ENCODE data around the gene HAUS8.

Gene HAUS8

DNA sequence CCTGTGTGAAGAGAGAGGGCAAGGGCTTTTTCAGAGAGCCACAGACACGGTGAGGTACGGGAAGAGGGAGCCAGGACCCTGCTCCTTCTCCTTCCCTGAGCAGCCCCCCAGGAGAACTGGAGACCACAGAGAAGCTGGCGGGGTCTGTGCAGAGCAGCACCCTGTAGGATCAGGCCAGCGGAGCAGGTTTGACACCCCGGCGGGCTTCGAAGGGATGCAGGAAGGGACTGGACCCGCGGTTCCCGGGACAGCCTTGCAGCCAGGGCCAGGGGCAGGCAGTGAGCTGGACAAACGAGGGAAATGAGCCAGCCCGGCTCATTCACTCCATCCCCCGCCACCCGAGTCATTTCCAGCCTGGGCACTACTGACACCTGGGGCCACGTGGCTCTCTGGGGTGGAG, 70.9 kb downstream of the HAUS8 start:
- Histone ChIP-seq H3K4me1 (no peaks in the 10 kb centered on the region), H3K36me3 (peaks cover 0 to 3% (median 0%) of the 10 kb centered on the region in 3 donors), H3K9me3 (peaks cover 0 to under 1% (median 0%) of the 10 kb centered on the region in 3 donors), H3K27ac (no peak overlapping the region), H3K4me3 (no peak overlapping the region), H3K27me3 (peaks cover 0 to 22% of the 10 kb centered on the region in 2 donors)
- TF ChIP-seq, protein P1, sequence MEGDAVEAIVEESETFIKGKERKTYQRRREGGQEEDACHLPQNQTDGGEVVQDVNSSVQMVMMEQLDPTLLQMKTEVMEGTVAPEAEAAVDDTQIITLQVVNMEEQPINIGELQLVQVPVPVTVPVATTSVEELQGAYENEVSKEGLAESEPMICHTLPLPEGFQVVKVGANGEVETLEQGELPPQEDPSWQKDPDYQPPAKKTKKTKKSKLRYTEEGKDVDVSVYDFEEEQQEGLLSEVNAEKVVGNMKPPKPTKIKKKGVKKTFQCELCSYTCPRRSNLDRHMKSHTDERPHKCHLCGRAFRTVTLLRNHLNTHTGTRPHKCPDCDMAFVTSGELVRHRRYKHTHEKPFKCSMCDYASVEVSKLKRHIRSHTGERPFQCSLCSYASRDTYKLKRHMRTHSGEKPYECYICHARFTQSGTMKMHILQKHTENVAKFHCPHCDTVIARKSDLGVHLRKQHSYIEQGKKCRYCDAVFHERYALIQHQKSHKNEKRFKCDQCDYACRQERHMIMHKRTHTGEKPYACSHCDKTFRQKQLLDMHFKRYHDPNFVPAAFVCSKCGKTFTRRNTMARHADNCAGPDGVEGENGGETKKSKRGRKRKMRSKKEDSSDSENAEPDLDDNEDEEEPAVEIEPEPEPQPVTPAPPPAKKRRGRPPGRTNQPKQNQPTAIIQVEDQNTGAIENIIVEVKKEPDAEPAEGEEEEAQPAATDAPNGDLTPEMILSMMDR (IDR thresholded peaks at IDR 0.05): no peak
- intact Hi-C loops (cut with DNase I; ENCODE audit: low total_unique reads): no loop called here
- DNase-seq: no peak

DNA sequence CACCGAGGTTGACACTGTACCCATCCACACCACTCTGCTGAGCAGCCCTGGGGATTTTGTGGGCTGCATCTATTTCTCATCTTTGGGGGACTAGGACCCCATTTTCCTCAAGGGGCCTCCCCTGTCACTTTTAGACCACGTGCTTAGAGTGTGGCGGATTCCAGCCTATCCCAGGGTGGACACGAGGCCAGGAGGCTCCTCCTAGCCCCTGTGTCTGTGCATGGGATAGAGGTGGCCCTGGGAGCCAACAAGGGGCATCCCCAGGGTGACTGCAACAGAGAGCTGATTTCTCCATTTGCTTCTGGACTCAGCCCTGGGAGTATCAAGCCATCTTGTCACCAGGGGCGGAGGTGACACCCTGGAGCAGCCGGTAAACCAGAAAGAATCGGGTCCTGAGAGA, 72.8 kb downstream of the HAUS8 start:
- intact Hi-C loops (cut with DNase I; ENCODE audit: low total_unique reads): no loop called here
- DNase-seq: no peak
- Histone ChIP-seq H3K27me3 (peaks cover 0 to 25% of the 10 kb centered on the region in 2 donors), H3K9me3 (no peaks in the 10 kb centered on the region), H3K4me3 (no peak overlapping the region), H3K36me3 (peaks cover 0 to 10% (median 0%) of the 10 kb centered on the region in 3 donors), H3K4me1 (no peaks in the 10 kb centered on the region), H3K27ac (no peak overlapping the region)
- TF ChIP-seq, protein P1 (IDR thresholded peaks at IDR 0.05): no peak

DNA sequence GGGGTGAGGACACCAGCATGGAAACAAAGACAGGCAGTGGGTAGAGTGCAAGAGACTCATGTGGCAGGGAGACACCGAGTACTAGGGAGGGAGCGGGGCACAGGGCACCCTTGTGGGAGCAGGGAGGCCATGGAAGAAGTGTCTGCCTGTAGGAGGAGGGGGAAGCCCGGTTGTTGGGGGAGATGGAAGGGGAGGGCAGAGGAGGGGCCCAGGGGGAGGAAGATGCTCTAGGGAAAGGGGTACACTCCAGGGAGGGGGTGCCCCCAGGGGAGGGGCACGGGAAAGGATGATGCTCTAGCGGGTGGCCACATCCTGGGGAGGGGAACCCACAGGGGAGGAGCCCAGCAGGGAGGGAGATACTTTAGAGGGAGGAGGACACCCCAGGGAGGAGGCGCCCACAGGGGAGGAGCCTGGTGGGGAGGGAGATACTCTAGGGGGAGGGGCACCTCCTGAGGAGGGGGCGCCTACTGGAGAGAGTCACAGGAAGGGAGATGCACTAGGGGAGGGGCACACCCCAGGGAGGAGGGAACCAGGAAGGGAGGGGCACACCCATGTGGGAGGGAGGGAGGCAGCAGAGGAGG, 73.6 kb downstream of the HAUS8 start:
- H3K36me3 ChIP-seq: peaks cover 0 to 10% (median 0%) of the 10 kb centered on the region in 3 donors
- TF ChIP-seq, protein P1 (IDR thresholded peaks at IDR 0.05): no peak
- intact Hi-C loops (cut with DNase I; ENCODE audit: low total_unique reads): no loop called here
- peaks cover 0 to 25% of the 10 kb centered on the region in 2 donors for H3K27me3 ChIP-seq
- H3K4me3 ChIP-seq: no peak overlapping the region
- H3K9me3 ChIP-seq: no peaks in the 10 kb centered on the region
- H3K4me1 ChIP-seq: no peaks in the 10 kb centered on the region
- H3K27ac ChIP-seq: no peak overlapping the region
- no peak for DNase-seq
